ENCODE measurements around the gene PTPRM.

PTPRM gene

DNA sequence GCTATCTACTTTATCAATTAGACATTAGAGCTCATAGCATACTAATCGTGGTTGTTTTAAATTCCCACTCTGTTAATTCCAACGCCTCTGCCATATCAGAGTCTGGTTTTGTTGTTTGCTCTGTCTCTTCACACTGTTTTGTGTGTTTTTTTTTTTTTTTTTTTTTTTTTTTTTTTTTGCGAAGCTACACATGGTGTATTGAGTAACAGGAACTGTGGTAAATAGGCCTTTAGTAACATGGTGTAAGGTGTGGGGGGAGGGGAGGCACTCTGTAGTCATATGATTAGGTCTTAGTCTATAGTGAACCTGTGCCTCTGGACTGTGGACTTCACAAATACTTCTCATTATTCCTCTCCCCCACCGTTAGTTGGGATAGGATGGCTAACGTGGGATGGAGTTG is 671.4 kb downstream of the PTPRM start:
- DNase-seq (ENCODE audit: low spot score) = no peak

DNA sequence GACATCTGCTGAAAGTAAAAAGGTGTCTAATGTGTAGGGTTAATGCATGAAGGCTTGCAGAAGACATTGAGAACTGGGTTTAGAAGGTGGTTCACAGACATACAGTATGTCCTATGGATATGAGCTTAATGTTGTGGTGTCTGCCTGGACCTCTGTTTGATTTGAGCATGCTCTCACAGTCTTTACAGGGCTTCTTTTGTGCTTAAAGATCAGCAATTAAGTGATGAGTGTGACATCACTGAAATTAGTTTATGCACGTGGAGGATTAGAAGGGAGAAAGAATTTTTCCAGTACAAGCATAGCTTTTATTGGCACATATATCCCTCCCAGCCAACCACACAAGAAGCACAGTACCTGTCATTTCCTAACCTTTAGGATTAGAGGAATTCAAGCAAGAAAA is 674.6 kb downstream of the PTPRM start:
- DNase-seq (ENCODE audit: low spot score) = no peak

DNA sequence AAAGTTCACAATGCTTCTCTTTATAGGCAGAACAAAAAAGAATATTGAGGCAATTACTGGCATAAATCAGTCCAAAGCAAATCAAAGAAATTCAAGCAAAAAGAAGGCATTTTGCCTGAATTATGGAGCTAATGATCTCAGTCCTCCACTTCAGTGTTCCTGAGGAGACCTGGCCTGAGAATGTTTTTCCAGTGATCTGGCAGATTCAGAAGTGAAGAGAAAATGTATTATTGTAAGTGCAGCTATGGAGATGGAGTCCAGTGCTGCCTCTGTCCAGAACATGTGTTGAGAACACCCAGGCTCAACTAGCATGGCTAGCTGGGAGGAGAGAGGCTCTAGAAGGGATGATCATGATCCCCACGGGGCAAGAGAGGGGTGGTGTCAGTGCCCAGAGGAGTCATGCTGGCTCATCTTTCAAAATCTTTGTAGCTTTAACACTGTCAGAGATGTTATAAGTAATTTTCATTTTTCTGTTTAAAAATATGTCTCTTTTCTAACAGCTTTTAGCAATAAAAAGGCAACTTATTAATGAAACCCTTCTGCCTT is 675.1 kb downstream of the PTPRM start:
- no peak for DNase-seq (ENCODE audit: low spot score)

DNA sequence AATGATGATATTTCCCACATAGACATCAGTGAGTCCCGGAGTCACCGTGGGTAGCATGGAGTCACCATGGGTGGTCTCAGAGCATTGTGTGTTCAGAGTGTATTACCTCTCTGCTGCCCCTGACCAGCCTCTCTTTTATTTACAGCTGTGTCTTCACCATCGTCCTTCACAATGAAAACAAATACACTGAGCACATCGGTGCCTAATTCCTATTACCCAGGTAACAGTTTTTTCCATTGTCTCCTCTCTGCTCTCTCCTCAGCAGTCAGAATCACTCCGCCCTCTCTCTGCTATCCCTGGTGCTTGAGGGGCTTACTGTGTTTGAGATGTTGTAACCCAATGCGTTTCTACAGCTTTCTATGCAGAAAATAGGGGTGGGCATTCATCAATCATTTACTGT is 680.6 kb downstream of the PTPRM start:
- DNase-seq (ENCODE audit: low spot score) = no peak

DNA sequence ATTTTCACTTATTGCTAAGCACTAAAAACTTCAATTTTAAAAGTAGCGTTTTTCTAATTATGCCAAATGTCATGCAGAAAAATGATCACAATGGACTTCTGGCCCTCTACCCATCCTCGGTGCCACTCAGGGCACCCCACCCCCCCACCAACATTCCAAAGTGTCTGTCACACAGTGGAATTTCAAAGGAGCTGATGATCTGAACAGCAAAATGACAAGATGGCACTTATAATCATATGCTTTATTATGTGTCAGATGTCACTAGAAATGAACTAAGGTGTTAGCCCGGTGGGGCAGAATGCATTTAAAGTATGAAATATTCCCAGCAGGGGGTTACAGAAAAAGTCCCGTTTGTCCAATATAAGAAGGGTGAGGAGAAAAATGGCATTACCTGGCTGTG is 681.5 kb downstream of the PTPRM start:
- DNase-seq (ENCODE audit: low spot score) = no peak

DNA sequence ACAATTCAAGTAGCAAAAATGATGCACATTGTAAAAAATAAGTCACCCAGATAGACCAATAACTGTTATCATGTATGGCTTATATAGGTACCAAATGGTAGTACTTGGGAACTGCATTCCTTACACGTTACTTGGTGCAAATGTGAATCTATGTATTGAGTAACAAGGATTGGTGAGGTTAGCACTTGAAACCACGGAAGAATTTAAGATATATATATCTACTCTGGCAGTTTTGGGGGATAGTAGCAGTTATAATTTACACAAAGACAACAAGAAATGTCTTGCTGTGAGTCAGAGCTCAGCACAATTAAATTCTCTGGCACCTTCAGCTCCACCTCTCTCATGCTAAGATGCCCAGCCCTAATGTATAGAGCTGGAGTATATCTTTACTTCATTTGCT is 682.7 kb downstream of the PTPRM start:
- no peak for DNase-seq (ENCODE audit: low spot score)

DNA sequence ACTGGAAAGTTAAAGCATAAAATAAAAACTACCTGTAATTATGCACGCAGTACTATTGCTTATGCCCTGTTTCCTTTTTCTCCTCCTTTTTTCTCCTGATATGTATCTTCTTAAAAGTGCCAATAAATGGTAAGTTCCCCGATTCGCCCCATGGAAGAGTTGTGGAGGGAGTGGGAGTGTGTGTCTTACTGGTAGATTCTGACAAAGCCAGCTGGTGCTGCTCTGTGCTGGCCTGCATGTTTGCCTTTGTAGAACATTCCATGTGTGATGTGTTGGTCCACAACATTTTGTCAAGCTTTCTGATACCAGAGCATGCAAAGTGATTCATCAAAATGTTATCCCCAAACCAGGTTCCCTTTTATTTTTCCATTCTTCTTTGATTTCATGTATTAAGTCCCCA is 685.3 kb downstream of the PTPRM start:
- DNase-seq (ENCODE audit: low spot score) = no peak

DNA sequence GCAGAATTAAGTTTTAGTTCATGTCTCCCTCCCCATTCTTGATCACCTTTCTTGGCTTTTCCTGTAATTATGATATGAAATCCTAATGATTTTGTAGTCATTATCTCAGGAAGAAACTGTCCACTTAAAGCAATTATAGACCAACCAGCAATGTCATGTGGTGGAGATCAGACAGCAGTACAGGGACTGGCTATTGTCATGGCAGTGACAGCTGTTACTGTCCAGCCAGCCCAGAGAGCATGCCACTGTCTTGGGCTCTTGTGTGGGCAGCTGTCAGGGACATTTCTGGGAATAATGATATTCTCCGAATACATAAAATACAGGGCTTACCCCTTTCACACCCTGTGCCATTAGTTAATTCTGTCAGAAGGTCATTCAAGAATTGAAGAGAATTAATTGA is 686.8 kb downstream of the PTPRM start:
- DNase-seq (ENCODE audit: low spot score) = no peak

DNA sequence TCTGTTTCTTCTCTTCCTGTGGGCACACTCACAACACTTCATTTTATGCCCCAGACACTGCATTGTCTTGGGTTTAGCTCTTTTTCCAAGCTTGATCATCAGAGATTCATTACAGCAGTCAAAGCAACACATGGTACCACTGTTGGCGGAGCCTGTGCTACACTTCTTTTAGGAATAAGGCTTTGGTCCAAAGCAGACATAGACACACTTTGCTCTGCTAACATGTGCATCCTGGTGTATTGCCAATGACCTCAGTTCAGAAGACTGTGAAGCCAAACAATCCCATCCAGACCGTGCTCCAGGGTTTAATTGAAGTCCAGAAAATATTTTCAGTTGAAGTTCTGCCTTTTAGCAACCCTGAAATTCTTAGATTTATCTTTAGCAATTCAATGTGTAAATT is 687.5 kb downstream of the PTPRM start:
- no peak for DNase-seq (ENCODE audit: low spot score)

DNA sequence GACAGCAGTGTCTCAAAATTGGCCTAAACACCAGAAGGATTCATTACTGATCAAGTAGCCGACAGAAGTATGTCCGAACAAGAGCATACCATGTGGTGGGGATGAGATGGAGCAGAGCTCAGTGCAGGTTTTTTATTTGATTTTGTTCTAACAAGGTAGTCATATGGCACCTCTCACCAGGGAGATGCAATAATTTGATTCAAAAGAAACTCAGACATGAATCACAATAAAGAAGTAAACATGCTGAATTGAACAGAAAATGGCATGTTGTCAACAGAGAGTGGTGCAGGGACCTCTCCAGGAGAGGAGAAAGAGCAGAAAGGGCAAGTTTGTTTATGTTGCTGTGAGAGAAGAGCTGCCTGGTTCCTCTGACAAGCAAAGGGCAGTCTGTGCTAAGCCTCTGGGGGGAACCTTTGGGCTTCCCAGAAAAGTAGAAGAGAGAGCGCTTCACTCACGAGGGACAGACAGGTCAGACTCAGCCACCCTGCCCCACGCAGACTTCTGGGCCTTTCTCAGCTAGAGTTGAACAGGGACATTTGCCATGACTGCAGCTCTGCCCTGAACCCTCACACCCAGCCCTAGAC is 690.8 kb downstream of the PTPRM start:
- no peak for DNase-seq (ENCODE audit: low spot score)

DNA sequence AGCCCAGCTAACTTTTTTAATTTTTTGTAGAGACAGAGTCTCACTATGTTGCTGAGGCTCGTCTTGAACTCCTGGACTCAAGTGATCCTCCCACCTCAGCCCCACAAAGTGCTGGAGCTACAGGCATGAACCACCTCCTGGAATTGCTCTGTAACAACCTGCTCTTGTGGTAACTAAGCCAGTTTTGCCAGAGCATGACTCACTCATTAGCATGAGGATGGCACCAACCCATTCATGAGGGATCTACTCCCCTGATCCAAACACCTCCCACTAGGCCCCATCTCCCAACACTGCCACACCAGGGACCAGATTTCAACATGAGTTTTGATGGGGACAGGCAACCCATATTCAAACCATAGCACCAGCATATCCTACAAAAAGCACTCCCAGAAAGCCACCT is 693.2 kb downstream of the PTPRM start:
- peak; percentile 45 for DNase-seq (ENCODE audit: low spot score)

DNA sequence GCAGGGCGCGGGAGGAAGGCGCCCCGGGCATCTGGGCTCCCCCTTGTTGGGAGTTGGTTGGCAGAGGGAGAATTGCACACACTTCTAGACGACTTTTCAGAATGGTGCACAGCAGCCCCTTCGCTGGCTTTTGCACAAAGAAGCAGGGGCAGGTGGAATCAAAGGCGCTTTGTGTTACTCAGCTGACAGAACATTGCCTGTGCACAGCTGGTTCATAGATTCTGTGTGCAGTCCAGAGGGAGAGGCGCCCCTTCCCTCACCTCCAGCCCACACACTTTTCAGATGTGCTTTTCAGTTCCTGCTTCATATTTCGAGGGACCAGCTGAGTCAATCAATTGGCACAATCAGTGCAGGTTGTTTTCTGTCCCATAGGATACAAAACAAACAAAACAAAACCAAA is 693.7 kb downstream of the PTPRM start:
- DNase-seq (ENCODE audit: low spot score) = no peak

DNA sequence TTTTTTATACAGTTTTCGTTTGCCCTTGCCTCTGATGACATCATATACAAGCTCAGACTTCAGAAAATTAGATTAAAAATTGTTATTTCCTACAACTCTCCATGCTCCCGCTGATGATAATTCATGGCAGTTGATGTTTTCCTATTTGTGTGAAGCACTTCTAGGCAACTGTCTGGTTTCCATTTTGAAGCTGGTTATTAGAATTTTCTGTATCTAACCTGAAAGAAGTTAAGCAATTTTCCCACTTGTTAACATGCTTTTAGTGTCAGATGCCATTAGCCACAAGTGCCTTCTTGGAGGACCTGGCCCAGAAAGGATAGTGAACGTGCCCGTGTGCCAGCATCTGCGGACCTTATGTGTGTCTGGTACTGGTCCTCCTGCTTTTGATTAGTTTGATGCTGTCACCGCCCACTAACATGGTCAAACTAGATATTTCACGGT is 694.6 kb downstream of the PTPRM start:
- no peak for DNase-seq (ENCODE audit: low spot score)

DNA sequence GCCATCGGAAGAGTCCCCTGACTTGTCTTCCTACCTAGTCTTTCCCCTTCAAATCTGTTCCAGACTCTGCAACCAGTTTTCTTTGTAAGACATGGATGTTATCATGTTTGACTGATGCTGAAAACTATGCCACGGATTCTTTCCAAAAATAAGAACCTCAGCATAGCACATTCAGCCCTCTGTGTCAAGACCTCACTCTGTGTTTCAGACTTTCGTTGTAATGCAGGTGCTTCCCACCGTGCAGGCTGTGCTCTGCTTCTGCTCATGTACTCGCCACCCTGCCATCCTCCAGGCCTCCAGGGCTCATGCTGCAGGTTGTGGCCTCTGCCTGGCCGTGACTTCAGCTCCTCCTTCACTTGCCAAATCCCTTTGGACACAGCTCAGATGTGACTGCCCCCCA is 695.1 kb downstream of the PTPRM start:
- no peak for DNase-seq (ENCODE audit: low spot score)

DNA sequence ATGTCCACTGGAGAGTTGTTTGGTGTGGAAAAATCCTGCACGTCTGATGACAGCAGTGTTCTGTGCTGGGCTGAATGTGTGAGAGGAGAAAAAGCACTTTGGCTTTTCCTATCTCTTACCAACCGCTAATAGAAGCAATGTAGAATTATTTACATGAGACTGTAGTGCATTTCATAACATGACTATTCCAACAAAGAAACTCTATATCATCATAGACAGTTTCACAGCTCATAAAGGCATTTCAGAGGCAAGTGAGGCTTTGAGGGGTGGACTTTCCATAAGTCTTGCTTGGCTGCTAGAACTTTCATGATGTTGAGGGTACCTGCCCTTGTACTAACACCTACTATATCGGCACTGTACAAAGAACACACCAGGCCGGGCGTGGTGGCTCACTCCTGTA is 697.0 kb downstream of the PTPRM start:
- DNase-seq (ENCODE audit: low spot score) = no peak

DNA sequence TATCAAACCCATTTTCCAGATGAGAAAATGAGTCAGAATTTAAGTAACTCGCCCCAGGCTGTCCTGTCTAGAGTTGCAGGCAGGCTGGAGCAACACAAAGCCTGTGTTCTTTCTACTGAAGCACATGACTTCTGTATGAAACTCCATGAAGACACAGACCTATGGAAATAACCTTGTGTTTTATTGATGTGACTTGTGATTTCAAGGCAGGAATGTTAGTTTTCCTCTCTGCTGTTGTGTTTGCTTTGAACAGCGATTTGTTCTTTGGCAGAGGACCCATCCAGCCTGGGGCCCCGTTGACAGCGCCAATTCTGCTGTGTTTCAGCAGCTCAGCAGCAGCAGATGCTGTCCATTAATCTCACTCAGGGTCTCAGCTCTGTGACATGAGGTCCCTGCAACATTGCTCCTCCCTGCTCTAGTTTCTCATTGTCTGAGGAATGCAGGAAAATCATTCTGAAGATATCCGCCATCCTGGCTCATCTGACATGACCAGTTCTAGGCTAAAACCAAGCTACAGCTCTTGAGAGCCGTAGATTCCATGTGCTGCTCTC is 697.8 kb downstream of the PTPRM start:
- DNase-seq (ENCODE audit: low spot score) = no peak

DNA sequence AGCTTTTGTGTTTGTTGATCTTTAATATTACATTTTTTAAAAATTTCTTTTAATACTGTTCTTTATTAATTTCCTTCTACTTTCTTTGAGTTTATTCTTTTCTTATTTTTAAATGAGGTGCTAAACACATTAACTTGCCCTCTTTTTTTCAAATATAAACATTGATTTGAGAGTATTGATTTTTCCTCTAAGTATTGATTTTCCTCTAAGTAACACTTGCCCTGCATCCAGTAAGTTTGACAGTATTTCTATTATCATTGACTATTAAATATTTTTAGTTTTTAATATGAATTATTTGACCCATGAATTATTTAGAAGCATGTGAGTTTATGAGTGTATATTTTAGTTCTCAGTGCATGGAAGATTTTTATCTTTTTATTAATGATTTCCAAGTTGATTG is 705.1 kb downstream of the PTPRM start:
- DNase-seq (ENCODE audit: low spot score) = no peak

DNA sequence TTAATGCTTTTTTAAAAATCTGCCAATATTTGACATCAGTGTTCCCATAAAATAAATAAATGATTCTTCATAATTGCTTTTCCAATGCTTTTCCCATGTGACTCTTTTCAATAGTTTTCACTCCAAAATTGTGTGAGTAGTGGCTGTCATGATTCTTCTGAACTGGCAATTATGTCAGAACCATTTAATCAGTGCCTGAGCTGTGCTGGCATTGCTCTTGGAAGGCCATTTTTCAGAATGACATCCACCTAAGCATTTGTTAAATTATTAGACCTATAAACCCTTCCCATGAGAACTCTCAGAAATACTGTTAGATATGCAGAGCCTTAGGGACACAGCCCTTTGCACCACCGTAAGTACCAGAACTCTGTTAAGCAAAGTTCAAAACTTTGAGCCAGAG is 707.3 kb downstream of the PTPRM start:
- no peak for DNase-seq (ENCODE audit: low spot score)

DNA sequence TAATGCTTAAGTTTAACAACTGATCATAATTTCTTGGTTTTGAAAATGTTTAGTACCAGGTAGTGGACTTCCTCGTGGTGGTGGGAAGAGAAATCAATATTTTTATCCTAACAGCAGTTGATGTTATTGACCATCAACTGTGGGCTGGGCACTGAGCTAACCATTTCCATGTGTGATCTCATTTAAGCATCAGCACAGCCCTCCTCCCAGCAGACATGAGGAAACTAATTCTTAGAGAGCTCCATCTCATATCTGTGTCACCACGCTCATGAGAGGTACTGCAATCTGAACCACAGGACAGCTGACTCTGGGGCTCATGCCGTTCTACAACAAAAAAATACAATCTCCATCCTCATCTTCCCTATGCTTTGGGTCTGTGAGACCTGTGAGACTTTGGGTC is 709.3 kb downstream of the PTPRM start:
- DNase-seq (ENCODE audit: low spot score) = no peak

DNA sequence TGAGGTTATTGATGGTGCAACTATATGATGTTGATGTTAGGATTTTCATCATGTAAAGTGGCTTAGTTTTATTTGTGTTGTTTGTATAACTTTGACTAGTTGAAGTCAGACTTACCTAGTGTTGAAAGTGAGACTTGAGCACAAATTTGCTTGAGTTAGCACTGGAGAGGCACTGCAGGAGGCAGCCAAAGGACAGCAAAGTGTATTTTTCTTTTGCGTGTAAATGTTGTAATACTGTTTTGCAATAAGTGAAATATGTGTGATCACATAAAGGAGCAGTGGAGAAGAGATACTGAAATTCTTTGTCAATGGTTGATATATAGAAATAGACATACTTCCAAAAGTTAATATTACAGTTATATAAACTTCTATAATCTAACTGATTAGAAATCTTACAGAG is 710.2 kb downstream of the PTPRM start:
- no peak for DNase-seq (ENCODE audit: low spot score)

DNA sequence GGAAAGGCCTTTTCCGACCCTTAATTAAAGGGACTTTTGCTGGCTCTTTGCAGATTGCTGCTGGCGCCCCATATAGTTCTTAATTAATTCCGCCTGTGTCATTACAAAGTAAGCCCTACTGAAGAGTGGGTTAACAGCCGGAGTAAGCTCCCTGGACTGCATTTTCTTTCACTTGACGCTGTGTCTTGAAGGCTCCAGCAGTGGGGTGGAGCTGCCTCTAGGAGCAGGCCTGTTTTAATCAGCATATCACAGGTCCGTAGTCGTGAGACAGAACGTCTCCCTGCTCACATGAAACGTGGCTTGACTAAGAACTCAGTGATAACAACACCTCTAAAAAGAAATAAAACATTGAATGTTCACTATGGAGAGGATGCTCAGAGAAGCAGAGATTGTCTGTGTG is 712.2 kb downstream of the PTPRM start:
- DNase-seq (ENCODE audit: low spot score) = no peak

DNA sequence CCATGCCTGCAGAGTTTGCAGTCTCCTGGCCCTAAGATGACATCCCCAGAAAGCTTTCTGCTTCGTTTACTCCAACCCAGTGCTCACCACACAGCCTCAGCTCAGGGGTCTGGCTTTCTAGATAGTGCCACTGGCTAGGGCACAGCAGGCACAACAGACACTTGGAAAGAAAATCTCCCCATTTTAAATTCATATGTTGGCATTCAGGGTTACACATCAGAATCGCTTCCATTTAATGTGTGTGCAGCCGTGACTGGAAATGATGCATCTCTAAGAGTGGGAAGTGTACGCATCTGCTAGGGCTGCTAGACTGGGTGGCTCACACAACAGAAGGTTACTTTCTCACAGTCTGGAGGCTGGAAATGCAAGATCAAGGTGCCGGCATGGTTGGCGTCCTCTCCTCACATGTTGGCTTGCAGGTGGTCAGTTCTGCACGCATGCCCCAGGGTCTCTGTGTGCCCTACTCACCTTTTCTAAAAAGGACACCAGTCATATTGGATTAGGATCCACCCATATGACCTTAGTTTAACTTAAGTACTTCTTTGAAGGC is 712.7 kb downstream of the PTPRM start:
- DNase-seq (ENCODE audit: low spot score) = no peak

DNA sequence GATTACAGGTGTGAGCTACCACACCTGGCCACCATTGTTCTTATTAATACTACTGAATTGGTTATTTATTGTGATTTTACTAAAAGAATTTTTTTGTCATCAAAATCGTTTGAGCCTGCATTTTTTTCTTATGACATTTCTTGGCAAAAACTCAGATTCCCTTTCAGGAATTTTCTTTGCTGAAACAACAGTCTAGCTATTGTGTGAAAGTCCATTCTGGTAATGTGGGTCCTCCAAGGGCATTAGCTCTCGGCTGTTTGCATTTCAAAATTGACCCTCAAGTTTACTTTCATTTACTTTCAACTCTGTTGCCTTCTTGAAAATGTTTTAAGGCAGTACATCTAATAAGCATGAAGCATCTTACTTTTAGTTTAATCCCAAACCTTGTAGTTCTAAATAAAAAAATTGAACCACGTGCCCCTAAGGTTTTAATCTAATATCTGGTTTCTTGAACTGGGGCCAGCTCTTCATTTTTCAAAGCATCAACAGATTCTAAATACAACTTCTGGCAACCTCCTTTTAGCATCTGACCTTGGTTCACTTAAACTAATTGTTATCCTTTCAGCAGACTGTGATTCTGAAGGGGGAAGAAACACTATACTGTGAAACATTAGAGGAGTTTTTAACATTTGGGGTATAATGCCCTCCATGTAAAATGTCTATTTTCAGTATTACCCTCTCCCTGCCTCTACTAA is 716.9 kb downstream of the PTPRM start:
- no peak for DNase-seq (ENCODE audit: low spot score)
